AG20443 (cell line): ENCODE measurements around the gene ZSWIM8.
A peak's percentile ranks its signal among the peaks of the same experiment; 100 is the strongest.
"Not testable (repeated sequence)": the region's sequence is repeated elsewhere in the genome, so short reads cannot be mapped to it uniquely, and the experiment has no call there.

Experiments used
- DNase-seq: peaks from one replicate; pipeline ENCODE4 v3.0.0; 2012; ENCODE audit warnings: low spot score, mixed read lengths

Gene ZSWIM8

GRCh38 chr10:73772281-73773151 lies 12.9 kb upstream of the ZSWIM8 start:
- peak; percentile 88 for DNase-seq

GRCh38 chr10:73773152-73773879 lies 12.1 kb upstream of the ZSWIM8 start:
- no peak for DNase-seq

- DNase-seq = no peak
Measured at GRCh38 chr10:73774637-73775036, 10.8 kb upstream of the ZSWIM8 start.

GRCh38 chr10:73779018-73779417 lies 6.4 kb upstream of the ZSWIM8 start:
- DNase-seq = no peak

GRCh38 chr10:73779539-73780197 lies 5.7 kb upstream of the ZSWIM8 start:
- no peak for DNase-seq

GRCh38 chr10:73780301-73780700 lies 5.1 kb upstream of the ZSWIM8 start:
- no peak for DNase-seq

- no peak for DNase-seq
Measured at GRCh38 chr10:73780966-73781365, 4.4 kb upstream of the ZSWIM8 start.

- no peak for DNase-seq
Measured at GRCh38 chr10:73781548-73781878, 3.9 kb upstream of the ZSWIM8 start.

GRCh38 chr10:73781879-73782748 lies 3.3 kb upstream of the ZSWIM8 start, which contains the start of gene CHCHD1:
CHCHD1 (plus strand) TSS chr10:73782048; CDS start chr10:73782076, 28 bp downstream.
- peak; percentile 93 for DNase-seq

- DNase-seq = no peak
Measured at GRCh38 chr10:73782749-73783085, 2.7 kb upstream of the ZSWIM8 start.

GRCh38 chr10:73785721-73786511 lies 510 bp downstream of the ZSWIM8 start:
- DNase-seq = peak; percentile 64

GRCh38 chr10:73786512-73786885 lies 1.1 kb downstream of the ZSWIM8 start:
- DNase-seq = no peak

GRCh38 chr10:73787031-73787800 lies 1.8 kb downstream of the ZSWIM8 start:
- not testable (repeated sequence) for DNase-seq

GRCh38 chr10:73788864-73789658 lies 3.7 kb downstream of the ZSWIM8 start:
- DNase-seq = no peak

- DNase-seq = no peak
Measured at GRCh38 chr10:73789659-73790055, 4.3 kb downstream of the ZSWIM8 start.

GRCh38 chr10:73790886-73791625 lies 5.7 kb downstream of the ZSWIM8 start:
- no peak for DNase-seq

- no peak for DNase-seq
Measured at GRCh38 chr10:73791871-73792400, 6.5 kb downstream of the ZSWIM8 start.

- no peak for DNase-seq
Measured at GRCh38 chr10:73793456-73793855, 8.1 kb downstream of the ZSWIM8 start.
